ENCODE measurements around the gene ABCA2. TPM values are rescaled to one million over a fixed set of nuclear protein-coding genes. Genes with fewer than 3 reads are reported as not detected.

The ABCA2 gene
- total RNA-seq, 1 donor from 2014 or later = 2.7 TPM

DNA sequence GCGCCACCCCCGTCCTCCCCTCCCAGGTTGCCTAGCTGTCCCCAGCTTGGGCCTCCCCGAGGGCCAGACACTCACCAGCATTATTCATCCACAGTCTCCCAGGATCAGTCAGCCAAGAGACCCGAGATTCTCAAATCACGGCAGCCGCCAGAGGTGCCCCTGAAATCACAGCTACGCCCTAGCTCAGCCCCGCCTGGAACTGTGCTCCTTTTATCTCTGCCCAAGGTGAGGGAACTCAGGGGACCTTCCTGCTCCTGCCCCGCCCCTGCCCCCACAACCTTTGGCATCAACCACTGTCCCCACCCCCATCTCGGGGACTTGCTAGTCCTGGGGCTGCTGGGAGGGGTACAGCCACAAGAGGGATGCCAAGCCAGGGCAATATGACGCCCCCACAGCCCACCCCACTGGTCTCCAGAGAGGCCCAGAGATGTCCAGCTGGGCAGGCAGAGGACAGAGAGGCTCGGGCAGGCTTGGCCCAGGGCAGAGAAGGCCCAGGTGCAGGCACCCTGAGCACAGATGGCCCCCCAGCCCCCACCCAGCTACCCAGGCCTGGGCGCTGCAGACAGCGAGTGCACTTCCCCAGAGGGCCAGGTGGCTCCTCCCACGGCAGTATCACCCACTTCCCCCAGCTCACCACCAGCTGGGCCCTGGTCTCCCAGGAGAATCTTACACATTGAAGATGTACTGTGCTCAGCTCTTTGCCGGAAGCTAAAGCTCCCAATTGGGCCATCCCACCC is 4.0 kb upstream of the ABCA2 start, which contains the start of gene FUT7:
Gene FUT7, minus strand, starts transcription at position 185 of the 737 bp plus-strand sequence. Its CDS starts 97 bp downstream, at position 88.
- H3K36me3 Mint-ChIP-seq = no peaks in the 10 kb centered on the region
- Histone ChIP-seq H4K20me1 (ENCODE audit: low read depth) (no peaks in the 10 kb centered on the region), H3K27me3 (peaks cover 18% of the 10 kb centered on the region), H3K27ac (no peak within 1 kb of the TSS), H3K4me3 (no peak within 1 kb of the TSS), H3K4me2 (no peak within 1 kb of the TSS), H3K36me3 (no peaks in the 10 kb centered on the region), H3K79me2 (ENCODE audit: low read depth) (no peaks in the 10 kb centered on the region), H3K4me1 (peaks cover 5% of the 10 kb centered on the region), H3K9ac (no peak within 1 kb of the TSS), H2AFZ (replicated peaks) (no peak within 1 kb of the TSS), H3F3A (ENCODE audit: low read depth) (peaks cover 26% of the 10 kb centered on the region), H3K9me3 (ENCODE audit: low read depth) (no peaks in the 10 kb centered on the region)
- peaks cover 8% of the 10 kb centered on the region for H3K4me1 Mint-ChIP-seq
- no peak for DNase-seq (ENCODE audit: low spot score)
- H3K9me3 Mint-ChIP-seq = no peaks in the 10 kb centered on the region
- TF ChIP-seq EZH2 (IDR thresholded peaks at IDR 0.05) = no peak
- no peak for TF ChIP-seq EZH2phosphoT487 (IDR thresholded peaks at IDR 0.05)
- no peak for TF ChIP-seq CTCF (IDR thresholded peaks at IDR 0.05)
- H3K27ac Mint-ChIP-seq = no peak within 1 kb of the TSS
- H3K27me3 Mint-ChIP-seq (ENCODE audit: insufficient read depth, low read depth) = no peaks in the 10 kb centered on the region
- no peak within 1 kb of the TSS for H3K4me3 Mint-ChIP-seq

DNA sequence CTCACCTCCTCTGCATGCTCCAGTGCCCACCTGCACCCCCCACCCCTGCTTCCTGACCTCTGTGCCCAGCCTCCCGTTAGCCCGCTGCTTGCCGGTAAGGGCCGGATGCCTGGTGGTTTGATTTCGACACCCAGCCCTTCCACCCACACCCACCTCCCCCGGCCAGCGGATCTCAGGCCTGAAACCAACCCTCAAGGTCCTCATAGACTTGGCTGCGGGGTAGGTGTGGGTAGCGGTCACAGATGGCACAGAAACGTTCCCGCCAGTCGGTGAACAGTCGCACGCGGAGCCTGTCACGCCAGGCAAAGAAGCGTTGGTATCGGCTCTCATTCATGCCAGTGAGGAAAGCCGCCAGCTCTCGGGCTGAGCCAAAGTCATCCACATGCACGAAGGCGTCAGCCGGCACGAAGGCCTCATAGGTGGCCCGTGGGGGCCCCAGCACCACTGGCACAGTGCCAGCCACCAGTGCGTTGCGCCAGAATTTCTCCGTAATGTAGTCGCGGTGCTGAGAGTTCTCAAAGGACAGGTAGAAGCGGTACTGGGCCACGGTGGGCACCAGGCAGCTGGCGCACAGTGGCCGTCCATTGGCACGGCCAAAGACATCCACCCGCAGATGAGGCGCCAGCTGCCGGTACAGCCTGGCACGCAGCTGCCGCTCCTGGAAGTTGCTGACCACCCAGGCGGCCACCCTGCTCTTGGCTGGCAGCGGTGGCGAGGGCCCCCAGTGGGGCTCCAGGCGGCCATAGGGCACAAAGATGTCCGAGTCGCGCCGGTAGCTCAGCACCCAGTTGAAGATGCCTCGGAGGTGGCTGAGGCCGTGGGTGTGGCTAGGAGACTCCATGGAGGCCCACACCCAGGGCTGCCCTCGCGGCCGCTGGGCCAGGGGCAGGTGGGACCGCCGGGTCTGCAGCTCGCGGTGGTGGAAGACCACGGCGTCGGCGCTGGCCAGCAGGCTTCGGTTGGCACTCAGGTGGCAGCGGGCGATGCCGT is 2.8 kb upstream of the ABCA2 start:
- no peak overlapping the region for H3K9ac ChIP-seq
- Mint-ChIP-seq H3K9me3 (no peaks in the 10 kb centered on the region), H3K36me3 (no peaks in the 10 kb centered on the region), H3K4me3 (no peak overlapping the region), H3K27ac (no peak overlapping the region), H3K27me3 (ENCODE audit: insufficient read depth, low read depth) (no peaks in the 10 kb centered on the region), H3K4me1 (peaks cover 9% of the 10 kb centered on the region)
- no peak for DNase-seq (ENCODE audit: low spot score)
- H3F3A ChIP-seq (ENCODE audit: low read depth) = peaks cover 29% of the 10 kb centered on the region
- H3K4me1 ChIP-seq = peaks cover 8% of the 10 kb centered on the region
- H2AFZ ChIP-seq (replicated peaks) = no peak overlapping the region
- H3K4me2 ChIP-seq = no peak overlapping the region
- peaks cover 24% of the 10 kb centered on the region for H3K27me3 ChIP-seq
- no peak for TF ChIP-seq EZH2 (IDR thresholded peaks at IDR 0.05)
- no peak for TF ChIP-seq EZH2phosphoT487 (IDR thresholded peaks at IDR 0.05)
- no peak overlapping the region for H3K4me3 ChIP-seq
- H3K9me3 ChIP-seq (ENCODE audit: low read depth) = no peaks in the 10 kb centered on the region
- H4K20me1 ChIP-seq (ENCODE audit: low read depth) = peaks cover 5% of the 10 kb centered on the region
- H3K27ac ChIP-seq = no peak overlapping the region
- H3K36me3 ChIP-seq = no peaks in the 10 kb centered on the region
- H3K79me2 ChIP-seq (ENCODE audit: low read depth) = no peaks in the 10 kb centered on the region

DNA sequence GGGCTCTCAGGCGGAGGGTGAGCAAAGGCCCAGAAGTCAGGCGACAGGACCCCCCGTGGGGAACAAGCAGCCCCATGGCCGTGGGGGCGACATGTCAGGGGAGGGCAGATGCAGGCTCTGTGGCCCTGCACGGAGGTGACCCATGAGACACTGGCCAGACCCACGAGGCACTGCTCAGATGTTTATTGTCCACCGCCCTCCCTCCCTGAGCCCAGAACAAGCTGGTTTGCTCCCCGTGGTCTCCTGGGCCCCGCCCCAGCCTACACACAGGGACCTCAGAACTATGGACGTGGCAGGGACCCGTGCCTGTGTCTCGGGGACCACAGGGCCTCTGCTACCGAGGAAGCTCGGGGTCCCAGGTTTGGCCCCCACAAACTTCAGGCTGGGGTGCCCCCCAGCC is 2.0 kb upstream of the ABCA2 start:
- H4K20me1 ChIP-seq (ENCODE audit: low read depth) = peaks cover 5% of the 10 kb centered on the region
- no peaks in the 10 kb centered on the region for H3K36me3 Mint-ChIP-seq
- peaks cover 28% of the 10 kb centered on the region for H3F3A ChIP-seq (ENCODE audit: low read depth)
- H3K4me3 Mint-ChIP-seq = peak overlapping the region; percentile 82
- no peak overlapping the region for H2AFZ ChIP-seq (replicated peaks)
- peaks cover 13% of the 10 kb centered on the region for H3K4me1 ChIP-seq
- DNase-seq (ENCODE audit: low spot score) = no peak
- TF ChIP-seq EZH2 (IDR thresholded peaks at IDR 0.05) (no peak), EZH2phosphoT487 (IDR thresholded peaks at IDR 0.05) (no peak), CTCF (IDR thresholded peaks at IDR 0.05) (no peak)
- H3K27me3 ChIP-seq = peaks cover 24% of the 10 kb centered on the region
- no peak overlapping the region for H3K4me3 ChIP-seq
- no peaks in the 10 kb centered on the region for H3K27me3 Mint-ChIP-seq (ENCODE audit: insufficient read depth, low read depth)
- no peak overlapping the region for H3K9ac ChIP-seq
- H3K27ac Mint-ChIP-seq = no peak overlapping the region
- peaks cover 12% of the 10 kb centered on the region for H3K4me1 Mint-ChIP-seq
- H3K9me3 ChIP-seq (ENCODE audit: low read depth) = no peaks in the 10 kb centered on the region
- no peak overlapping the region for H3K27ac ChIP-seq
- no peak overlapping the region for H3K4me2 ChIP-seq
- no peaks in the 10 kb centered on the region for H3K36me3 ChIP-seq
- no peaks in the 10 kb centered on the region for H3K9me3 Mint-ChIP-seq
- no peaks in the 10 kb centered on the region for H3K79me2 ChIP-seq (ENCODE audit: low read depth)
